ENCODE results near the gene GLIPR2. TPM values are rescaled to one million over a fixed set of nuclear protein-coding genes. Genes with fewer than 3 reads are reported as not detected.
"Not testable (repeated sequence)": the region's sequence is repeated elsewhere in the genome, so short reads cannot be mapped to it uniquely, and the experiment has no call there.

Gene GLIPR2
- total RNA-seq, 1 experiment from 2014 or later: 0.35 TPM

- no peak for DNase-seq (ENCODE audit: extremely low read depth, low read depth)
Observed at GRCh38 chr9:36161187-36161586, 24.7 kb downstream of the GLIPR2 start.

- DNase-seq (ENCODE audit: extremely low read depth, low read depth): no peak
Observed at GRCh38 chr9:36162211-36162738, 25.7 kb downstream of the GLIPR2 start.

DNA sequence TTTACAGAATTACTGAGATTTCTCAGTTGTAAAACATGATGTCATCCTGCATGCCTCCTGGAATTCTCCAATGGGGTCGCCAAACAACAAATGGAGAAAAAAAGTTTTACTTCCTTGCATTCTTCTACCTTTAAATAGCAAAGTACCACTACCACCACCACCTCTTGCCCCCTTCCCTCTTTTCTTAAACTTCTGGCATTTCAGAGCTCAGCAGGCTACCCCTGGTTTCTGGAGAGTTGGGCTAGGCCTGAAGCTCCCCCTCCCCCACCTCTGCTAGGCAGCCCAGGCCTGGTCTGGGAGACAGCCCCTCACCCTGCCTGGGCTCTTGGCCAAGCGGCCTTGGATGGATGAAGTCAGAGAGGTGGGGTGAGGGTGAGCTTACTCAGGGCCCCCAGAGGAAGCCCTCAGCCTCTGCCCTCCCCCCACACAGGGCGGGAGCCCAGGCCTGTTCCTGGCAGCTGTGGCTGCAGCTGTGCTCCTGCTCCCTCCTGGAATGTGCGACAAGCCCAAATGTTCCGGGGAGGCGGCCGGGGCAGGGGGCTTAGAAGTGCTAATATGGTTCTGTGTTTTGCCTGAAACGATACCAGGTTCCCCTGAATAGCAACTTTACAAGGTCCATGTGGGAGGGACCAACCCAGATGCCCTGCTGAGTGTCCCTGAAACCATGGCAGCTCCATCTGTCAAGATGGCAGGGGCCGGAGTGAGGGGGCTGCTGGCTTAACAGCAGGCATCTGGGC lies 26.7 kb downstream of the GLIPR2 start:
- DNase-seq (ENCODE audit: extremely low read depth, low read depth): no peak

- DNase-seq (ENCODE audit: extremely low read depth, low read depth): no peak
Observed at GRCh38 chr9:36163786-36164170, 27.2 kb downstream of the GLIPR2 start.

DNA sequence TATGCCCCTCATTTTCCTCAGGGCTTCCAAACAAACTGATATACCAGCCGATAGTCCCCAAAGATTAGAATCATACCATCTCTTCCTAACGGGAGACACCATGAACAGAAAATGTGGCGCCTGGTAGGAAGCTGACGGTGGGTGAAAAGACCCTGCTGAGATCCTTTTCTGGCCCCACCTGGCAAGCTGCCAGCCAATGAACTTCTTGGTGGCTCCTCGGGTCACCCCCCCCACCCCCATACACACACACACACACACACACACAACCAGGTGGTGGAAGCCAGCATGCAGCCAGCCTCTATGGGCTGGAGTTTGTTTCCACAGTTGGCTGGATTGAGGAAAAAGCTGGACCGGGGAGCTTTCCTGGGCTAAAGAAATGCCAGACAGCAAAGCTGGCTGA lies 27.8 kb downstream of the GLIPR2 start:
- no peak for DNase-seq (ENCODE audit: extremely low read depth, low read depth)

DNA sequence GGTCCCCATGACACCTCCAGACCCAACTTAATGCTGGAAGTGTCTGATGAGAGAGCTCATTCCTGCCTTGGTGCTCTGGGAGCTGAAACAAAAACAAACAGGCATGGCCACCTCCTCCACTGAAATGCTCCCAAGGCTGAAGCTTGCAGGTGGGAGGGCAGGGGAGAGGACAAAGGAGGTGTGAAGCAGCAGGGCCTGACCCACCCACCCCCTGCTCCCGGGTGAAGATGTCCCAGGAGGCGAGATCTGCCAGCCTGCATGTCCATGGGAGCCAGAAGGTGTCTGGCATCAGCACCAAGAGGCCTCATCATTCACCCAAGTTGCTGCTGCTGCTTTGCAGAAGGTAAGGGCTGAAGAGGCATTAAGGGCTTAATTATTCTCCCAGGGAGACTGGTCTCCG lies 28.5 kb downstream of the GLIPR2 start:
- DNase-seq (ENCODE audit: extremely low read depth, low read depth): no peak

DNA sequence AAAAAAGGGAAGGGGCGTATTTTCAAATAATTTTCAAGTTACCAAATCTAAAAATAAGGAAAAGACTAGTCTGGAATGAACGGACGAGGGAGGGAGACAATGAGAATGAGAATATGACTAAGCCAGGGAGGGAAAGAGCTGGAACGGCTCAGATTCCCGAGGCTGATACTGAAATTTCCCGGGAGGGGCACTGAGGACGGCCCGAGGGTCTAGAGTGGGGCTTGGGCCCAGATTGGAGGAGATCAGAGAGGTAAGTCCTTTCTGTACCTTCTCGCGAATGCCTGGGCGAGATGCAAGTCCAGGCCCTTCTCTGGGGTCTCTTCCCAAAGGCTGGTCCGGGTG lies 29.3 kb downstream of the GLIPR2 start:
- no peak for DNase-seq (ENCODE audit: extremely low read depth, low read depth)

DNA sequence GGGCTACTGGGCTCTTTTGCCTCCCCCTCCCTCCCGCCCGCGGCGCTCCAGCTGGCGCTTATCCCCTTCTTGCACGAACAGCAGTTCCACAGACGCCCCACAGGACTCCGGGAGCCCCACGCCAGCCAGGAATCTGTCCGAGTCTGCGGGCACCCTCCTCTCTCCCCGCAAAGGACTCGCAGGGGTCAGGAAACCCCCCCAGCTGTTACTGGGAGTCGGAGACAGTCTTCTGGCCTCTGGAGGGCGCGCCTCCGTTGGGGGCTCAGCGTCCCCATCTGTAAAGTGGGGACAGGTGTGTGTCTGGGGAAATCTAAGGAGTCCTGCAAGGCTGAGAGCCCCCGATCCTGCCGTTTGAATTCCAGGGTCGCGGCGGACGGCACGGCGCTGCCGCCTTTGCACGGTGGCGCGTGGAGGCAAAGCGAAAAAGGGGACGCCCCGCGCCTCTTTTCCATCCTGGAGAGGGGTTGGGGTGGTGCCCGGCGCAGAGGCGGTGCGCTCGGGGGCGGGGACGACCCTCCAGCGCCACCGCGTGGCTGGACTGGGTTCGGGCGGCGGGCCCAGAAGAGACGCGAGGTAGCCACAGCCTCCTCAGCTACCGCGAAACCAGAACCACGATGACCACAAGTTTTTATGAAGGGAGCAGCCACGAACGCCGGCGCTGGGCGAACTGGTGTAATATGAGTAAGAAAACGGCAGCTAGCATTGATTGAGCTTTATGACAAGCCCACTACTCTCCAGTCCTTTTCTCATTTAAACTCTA lies 29.8 kb downstream of the GLIPR2 start:
- peak; percentile 60 for DNase-seq (ENCODE audit: extremely low read depth, low read depth)

GRCh38 chr9:36169166-36169565 lies 32.6 kb downstream of the GLIPR2 start, which contains the start of gene CCIN:
Gene CCIN, plus strand, starts transcription at chr9:36169388. Its CDS starts 115 bp downstream, at chr9:36169503.
- DNase-seq (ENCODE audit: extremely low read depth, low read depth): no peak

DNA sequence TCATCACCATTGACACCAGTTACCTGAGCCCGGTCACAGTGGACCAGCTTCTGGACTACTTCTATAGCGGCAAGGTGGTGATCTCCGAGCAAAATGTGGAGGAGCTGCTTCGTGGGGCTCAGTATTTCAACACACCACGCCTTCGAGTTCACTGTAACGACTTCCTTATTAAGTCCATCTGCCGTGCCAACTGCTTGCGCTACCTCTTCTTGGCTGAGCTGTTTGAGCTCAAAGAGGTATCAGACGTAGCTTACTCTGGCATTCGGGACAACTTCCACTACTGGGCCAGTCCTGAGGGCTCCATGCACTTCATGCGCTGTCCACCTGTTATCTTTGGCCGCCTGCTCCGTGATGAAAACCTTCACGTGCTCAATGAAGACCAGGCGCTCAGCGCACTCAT lies 33.2 kb downstream of the GLIPR2 start:
- no peak for DNase-seq (ENCODE audit: extremely low read depth, low read depth)

DNA sequence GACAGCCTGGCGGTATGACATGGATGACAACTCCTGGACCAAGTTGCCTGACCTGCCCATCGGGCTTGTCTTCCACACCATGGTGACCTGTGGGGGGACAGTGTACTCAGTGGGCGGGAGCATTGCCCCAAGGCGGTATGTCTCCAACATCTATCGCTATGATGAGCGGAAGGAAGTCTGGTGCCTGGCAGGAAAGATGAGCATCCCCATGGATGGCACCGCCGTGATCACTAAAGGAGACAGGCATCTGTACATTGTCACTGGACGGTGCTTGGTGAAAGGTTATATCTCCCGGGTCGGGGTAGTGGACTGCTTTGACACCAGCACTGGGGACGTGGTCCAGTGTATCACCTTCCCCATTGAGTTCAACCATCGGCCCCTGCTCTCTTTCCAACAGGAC lies 34.0 kb downstream of the GLIPR2 start:
- DNase-seq (ENCODE audit: extremely low read depth, low read depth): no peak

GRCh38 chr9:36173861-36174260 lies 37.3 kb downstream of the GLIPR2 start:
- no peak for DNase-seq (ENCODE audit: extremely low read depth, low read depth)

DNA sequence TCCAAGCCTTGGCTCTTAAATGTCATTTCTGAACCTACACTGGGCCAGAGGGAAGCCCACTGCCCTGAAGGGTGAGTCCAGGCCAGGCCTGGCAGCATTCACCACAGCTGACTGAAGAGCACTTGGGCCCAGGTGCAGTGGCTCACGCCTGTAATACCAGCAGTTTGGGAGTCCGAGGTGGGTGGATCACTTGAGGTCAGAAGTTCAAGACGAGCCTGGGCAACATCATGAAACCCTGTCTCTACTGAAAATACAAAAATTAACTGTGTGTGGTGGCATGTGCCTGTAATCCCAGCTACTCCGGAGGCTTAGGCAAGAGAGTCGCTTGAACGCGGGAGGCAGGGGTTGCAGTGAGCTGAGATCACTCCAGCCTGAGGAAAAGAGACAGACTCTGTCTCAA lies 37.7 kb downstream of the GLIPR2 start:
- no peak for DNase-seq (ENCODE audit: extremely low read depth, low read depth)

DNA sequence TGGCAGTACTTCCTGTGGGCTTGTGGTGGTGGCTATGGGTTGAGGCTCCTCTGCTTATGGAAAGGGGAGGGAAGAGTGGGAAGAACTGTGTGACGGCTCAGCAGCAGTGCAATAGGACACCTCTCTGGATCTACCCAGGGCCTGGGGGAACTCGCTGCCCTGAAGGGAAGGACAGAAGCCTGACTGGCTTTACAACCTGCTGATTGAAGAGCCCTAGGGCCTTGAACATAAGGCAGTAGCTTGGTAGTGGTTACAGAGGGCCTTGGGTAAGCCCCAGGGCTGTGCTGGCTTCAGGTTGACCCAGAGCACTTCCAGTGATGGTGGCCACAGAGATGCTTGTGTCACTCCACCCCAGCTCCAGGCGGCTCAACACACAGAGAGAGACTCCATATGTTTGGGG lies 38.2 kb downstream of the GLIPR2 start:
- no peak for DNase-seq (ENCODE audit: extremely low read depth, low read depth)

DNA sequence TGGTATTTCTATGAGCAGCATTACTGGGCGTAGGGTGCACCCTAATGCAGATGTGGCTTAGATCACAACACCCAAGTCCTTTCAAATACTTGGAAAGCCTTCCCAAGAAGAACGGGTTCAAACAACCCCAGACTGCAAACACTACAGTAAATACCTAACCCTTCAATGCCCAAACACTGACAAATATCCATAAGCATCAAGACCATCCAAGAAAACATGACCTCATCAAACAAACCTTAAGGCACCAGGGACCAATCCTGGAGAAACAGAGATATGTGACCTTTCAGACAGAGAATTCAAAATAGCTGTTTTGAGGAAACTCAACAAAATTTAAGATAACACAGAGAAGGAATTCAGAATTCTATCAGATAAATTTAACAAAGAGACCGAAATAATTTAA lies 38.7 kb downstream of the GLIPR2 start:
- not testable (repeated sequence) for DNase-seq (ENCODE audit: extremely low read depth, low read depth)

DNA sequence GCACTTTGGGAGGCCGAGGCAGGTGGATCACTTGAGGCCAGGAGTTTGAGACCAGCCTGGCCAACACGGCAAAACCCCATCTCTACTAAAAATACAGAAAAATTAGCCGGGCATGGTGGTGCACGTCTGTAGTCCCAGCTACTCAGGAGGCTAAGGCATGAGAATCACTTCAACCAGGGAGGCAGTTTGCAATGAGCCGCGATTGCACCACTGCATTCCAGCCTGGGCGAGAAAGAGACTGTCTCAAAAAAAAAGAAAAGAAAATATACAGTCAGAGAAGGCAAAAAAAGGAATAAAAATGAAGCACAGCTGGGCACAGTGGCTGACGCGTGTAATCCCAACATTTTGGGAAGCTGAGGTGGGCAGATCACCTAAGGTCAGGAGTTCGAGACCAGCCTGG lies 40.0 kb downstream of the GLIPR2 start:
- not testable (repeated sequence) for DNase-seq (ENCODE audit: extremely low read depth, low read depth)

- no peak for DNase-seq (ENCODE audit: extremely low read depth, low read depth)
Observed at GRCh38 chr9:36177571-36177970, 41.0 kb downstream of the GLIPR2 start.

GRCh38 chr9:36180243-36180642 lies 43.7 kb downstream of the GLIPR2 start:
- DNase-seq (ENCODE audit: extremely low read depth, low read depth): not testable (repeated sequence)

GRCh38 chr9:36187414-36187813 lies 50.9 kb downstream of the GLIPR2 start:
- DNase-seq (ENCODE audit: extremely low read depth, low read depth): no peak

DNA sequence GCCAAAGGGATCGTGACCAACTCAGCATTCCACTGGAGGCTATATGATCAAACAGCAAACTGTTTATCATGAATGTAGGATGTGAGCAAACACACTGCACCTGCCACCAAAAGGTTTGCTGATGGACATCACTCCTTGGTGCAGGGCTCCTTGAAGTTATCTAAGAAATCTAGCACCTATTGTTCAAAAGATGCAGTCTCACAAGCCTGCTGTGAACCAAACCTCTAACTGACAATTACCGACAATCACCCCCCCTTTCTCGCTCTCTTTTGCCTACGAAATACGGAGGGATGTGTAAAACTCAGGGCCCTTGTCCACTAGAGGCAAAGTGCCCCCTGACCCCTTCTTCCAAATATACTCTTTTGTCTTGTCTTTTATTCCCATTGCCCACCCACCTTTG lies 51.7 kb downstream of the GLIPR2 start:
- DNase-seq (ENCODE audit: extremely low read depth, low read depth): no peak

DNA sequence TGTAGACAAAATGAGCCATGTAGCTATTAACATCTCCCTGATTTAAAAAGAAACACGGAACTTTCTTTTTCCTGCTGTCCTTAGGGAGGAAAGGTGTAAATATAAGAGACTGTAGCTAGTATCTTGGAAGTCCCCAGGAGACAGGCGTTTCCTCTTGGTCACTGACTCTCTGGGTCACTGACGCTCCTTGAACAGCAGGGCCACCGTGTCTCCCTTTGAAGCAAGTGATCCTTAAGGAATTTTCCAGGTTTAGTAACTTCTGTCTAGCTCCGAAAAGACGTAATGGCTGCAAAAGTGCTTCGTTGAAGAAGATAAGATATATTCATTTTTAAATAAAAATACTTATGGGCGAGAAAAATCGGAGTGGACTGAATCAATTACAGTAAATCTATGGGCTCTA lies 53.4 kb downstream of the GLIPR2 start:
- no peak for DNase-seq (ENCODE audit: extremely low read depth, low read depth)
